AG04449 (cell line): ENCODE measurements around the gene TLK2.

Experiments
- CTCF ChIA-PET: fragments of 350-600 bp; formaldehyde crosslinking; extraction: SDS; loops from one replicate; lab custom pipeline; 2021; ENCODE audit warnings: antibody characterized with exemption; lab: Yijun Ruan, JAX
- POLR2A ChIA-PET: fragments of 400-600, 350-600 bp; formaldehyde crosslinking; extraction: SDS; loops from one replicate; lab custom pipeline; 2020; ENCODE audit warnings: antibody characterized with exemption, inconsistent platforms; lab: Yijun Ruan, JAX
- DNase-seq: peaks from one replicate; pipeline ENCODE4 v3.0.0-alpha.2; 2010; ENCODE audit warnings: low read depth, low spot score
- H3K4me3 ChIP-seq: 2 replicates; pipeline ENCODE4 v1.5.1; 2011; ENCODE audit warnings: low read depth, mild to moderate bottlenecking, control low read depth, low read length
- TF ChIP-seq, protein P1 (sequence below): IDR thresholded peaks from one replicate; pipeline ENCODE4 v1.5.1; 2011; ENCODE audit warnings: mild to moderate bottlenecking, moderate library complexity, low read length, control low read depth, inconsistent platforms; ENCODE audit not compliant: insufficient read depth; ENCODE audit errors: missing control alignments

Gene TLK2

DNA sequence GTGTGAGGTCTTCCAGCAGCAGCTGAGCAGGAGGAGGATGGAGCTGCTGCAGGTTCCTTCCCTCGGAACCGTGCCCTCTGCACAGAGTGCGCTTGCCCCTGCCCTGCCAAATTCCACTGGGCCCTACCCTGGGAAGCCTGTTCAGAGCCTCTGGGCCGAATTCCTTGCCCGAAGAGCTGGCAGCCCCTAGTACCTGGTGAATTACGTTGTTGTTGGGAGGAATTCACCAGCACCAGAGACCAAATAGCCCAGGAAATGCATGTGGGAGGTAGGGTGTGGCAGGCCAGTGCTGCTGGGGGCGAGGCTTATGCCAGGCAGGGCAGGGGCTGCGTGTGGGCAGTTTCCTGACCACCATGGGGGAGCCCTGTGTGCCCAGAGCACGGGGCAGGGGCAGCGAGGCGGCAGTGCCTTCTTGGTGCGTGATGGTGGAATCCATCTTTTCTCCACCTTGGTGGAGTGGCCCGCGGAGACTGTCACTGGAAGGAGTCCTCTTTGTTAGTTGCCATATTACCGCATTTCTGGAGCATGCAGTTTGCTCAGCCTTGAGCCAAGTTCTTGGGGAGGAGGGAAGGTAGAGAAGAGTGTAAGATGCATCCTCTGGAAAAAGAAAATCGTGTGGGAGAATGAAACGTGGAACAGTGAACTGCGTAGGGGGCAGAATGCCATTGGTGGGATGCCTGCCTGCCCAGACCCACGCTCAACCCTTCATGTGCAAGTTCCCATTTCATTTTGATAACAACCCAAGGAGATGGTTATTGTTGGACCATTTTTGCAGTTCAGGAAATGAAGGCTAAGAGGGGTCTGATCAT is 151.1 kb downstream of the TLK2 start:
- CTCF ChIA-PET, result no interaction called here
- H3K4me3 ChIP-seq, result peak overlapping the region; percentile 86
- DNase-seq, result no peak
- TF ChIP-seq, protein P1, sequence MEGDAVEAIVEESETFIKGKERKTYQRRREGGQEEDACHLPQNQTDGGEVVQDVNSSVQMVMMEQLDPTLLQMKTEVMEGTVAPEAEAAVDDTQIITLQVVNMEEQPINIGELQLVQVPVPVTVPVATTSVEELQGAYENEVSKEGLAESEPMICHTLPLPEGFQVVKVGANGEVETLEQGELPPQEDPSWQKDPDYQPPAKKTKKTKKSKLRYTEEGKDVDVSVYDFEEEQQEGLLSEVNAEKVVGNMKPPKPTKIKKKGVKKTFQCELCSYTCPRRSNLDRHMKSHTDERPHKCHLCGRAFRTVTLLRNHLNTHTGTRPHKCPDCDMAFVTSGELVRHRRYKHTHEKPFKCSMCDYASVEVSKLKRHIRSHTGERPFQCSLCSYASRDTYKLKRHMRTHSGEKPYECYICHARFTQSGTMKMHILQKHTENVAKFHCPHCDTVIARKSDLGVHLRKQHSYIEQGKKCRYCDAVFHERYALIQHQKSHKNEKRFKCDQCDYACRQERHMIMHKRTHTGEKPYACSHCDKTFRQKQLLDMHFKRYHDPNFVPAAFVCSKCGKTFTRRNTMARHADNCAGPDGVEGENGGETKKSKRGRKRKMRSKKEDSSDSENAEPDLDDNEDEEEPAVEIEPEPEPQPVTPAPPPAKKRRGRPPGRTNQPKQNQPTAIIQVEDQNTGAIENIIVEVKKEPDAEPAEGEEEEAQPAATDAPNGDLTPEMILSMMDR, result no peak
- POLR2A ChIA-PET, result interaction anchor here (0.7 to 1.7 kb wide), 2 partner anchors 12 to 16 kb away, joined by 4 to 6 read pairs; no protein-coding TSS in a partner anchor

DNA sequence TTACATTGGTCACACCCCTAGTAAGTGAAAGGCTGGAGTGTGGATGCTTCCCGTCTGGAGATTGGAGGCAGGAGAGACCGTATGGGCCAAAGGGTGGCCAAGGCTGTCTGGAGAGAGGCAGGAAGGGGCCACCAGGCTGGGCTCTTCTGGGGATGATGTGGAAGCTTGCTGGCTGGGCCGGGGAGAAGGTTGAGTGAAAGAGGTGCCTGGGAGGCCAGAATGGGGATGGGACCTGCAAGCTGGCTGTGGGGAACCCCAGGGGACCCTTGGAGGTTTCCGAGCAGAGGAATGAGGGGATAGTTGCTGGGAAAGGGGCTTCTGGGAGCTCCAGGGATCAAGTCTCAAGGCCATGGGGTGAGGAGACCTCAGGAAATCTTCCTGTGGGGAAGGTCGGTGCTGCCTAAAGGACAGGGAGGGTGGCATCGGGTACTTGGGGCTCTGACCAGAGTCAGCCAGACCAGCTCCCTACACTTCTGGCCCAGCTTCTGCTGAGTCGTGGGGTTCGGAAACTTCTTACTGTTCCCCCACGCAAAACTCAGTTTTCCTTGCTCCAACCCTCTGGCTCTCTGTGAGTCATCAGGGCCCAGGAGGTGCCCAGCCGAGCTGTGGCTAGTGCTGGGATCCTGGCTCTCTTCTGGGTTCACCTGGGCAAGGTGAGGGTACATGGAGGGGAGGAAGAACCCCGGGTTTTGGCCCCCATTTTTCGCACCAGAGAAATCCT is 151.9 kb downstream of the TLK2 start:
- ChIA-PET CTCF (no interaction called here), POLR2A (no interaction called here)
- peak overlapping the region; percentile 86 for H3K4me3 ChIP-seq
- DNase-seq, result no peak
- TF ChIP-seq, protein P1, result no peak

DNA sequence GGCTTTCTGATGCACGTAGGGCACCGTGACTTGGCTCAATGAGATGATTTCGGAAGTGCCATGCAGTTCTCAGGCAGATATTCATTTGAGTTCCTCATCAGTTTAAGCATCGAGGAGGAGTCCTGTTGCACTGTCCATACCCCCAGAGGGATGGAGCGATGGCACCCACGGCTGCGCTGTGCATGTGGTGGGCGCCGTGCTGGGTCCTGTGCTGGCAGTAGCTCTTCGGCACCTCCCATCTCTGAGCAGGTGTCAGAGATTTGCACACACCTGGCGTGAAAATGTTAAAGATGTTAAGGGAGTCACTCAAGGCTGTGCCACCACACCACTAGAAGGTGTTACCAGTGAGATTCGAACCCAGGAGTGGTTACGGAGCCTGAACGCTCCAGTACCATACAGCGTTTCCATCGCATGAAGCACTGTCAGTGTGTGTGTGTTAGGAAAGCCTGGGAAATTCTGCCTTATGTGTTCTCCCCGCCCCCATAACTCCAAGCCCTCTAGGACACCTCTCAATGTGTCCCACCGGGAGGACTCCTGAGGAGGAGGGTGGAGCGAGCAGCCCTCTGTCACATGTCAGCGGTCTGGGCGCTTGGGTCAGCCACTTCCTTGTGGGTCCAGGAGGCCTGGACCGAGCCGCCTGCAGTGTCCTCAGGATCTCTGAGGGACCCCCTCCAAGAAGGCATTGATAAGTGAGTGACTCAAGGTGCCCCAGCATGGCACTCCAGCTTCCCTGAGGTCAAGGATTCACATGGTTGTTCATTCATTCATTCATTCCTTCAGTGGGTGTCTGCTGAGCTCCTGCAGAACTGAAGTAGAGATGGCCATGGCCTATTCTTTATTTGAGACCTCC is 152.7 kb downstream of the TLK2 start:
- POLR2A ChIA-PET, result interaction anchor here (1.2 kb wide), 1 partner anchor 210 kb away, joined by 3 read pairs; no protein-coding TSS in a partner anchor
- TF ChIP-seq, protein P1, result no peak
- no peak overlapping the region; the same call in none of the 2 replicates for H3K4me3 ChIP-seq
- DNase-seq, result no peak
- CTCF ChIA-PET, result no interaction called here

DNA sequence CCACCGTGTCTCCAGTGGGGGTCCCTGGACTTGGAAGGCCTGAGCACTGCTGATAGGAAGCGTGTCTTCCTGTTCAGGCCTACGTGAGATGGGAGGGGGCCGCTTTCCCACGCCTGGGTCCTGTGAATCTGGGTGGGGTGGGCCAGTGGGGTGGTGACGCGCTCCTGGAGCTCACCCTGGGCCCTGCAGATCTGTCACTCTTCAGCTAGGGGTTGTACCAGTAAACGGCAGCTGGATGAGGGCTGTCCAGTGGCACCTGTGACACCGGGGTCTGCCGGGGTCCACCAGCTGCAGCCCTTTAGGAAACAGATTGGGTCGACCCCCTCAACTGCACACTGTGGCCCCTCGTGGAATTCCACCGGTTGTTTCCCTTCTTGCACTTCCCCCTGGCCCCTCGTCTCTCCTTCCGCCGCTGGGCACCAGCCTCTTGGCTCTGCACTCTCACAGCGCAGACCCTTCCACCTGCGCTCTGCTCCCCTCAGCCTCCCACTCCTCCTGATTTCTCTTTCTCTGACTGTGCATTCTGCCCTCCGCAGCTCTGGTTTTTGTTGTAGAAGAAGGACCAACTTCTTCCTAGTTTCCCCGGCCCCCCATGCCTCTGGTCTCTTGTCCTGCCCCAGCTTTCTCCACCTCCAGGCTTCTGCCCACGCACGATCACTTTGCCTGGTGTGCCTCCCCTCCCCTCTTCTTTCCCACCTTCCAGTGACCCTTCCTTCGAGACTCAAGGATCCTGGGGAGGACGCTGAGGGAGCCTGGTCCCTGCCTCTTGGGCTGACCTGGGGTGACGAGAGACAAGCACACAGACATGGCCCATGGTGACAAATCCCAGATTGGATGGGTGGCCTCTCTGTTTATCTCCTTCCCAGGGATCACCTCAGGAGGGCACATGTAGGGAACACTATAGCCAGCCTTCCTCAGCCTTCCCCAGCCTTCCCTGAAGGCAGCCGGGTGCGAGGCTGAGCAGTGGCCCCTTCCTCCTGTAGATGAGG is 153.6 kb downstream of the TLK2 start:
- ChIA-PET POLR2A (interaction anchor here (1.2 kb wide), 1 partner anchor 211 kb away, joined by 3 read pairs; no protein-coding TSS in a partner anchor), CTCF (interaction anchor here (1.1 kb wide), 1 partner anchor 11 kb away, joined by 3 read pairs; no protein-coding TSS in a partner anchor)
- H3K4me3 ChIP-seq, result no peak overlapping the region
- TF ChIP-seq, protein P1, result no peak
- DNase-seq, result no peak

DNA sequence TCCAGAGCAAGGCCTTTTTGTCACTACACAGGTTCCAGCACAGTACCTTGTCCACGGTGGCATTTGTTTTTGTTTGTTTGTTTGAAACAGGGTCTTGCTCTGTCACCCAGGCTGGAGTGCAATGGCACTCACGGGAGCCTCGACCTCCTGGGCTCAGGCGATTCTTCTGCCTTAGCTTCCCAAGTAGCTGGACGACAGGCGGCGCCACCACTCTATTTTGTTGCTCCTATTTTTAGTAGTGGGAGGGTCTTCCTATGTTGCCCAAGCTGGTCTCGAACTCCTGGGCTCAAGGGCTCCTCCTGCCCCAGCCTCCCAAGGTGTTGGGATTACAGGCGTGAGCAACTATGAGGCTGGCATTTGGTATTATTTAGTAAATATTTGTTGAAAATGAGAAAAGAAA is 159.2 kb downstream of the TLK2 start:
- ChIA-PET POLR2A (no interaction called here), CTCF (interaction anchor here (1.0 kb wide), 1 partner anchor 10 kb away, joined by 3 read pairs; no protein-coding TSS in a partner anchor)
- no peak overlapping the region for H3K4me3 ChIP-seq
- TF ChIP-seq, protein P1, result no peak
- DNase-seq, result no peak
